ENCODE measurements around the gene C1QTNF9B. TPM values are rescaled to one million over a fixed set of nuclear protein-coding genes. Genes with fewer than 3 reads are reported as not detected.

Gene C1QTNF9B
- total and polyA plus RNA-seq, 2 of the 13 experiments (the other 11 are each of a cell fraction or from before 2014, with no cell fraction given) = not detected

DNA sequence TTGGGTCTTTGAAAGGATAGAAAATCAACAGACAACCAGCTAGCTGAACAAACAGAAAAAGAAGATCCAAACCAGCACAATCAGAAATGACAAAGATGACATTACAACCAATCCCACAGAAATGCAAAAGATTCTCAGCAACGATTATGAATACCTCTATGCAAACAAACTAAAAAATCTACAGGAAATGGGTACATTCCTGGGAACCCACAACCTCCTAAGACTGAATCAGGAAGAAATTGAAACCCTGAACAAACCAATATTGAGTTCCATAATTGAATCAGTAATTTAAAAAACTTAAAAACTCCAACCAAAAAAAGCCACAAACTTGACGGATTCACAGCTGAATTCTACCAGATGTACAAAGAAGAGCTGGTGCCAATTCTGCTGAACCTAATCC, 20.9 kb upstream of the C1QTNF9B start:
- H3K27me3 ChIP-seq (ENCODE audit: control insufficient read depth in 1 of 2, insufficient read depth in 2 of 2, low read length in 2 of 2) = no peaks in the 10 kb centered on the region
- DNase-seq (ENCODE audit: low spot score) (no peak), ATAC-seq (no peak), FAIRE-seq (no peak)
- no peak overlapping the region for H3K4me3 ChIP-seq (replicated peaks in 1 of 3; ENCODE audit: insufficient read depth in 1 of 3, low read depth in 2 of 3, low read length in 3 of 3)
- H3K27ac ChIP-seq (ENCODE audit: extremely low read length, insufficient read depth, low read length) = no peak overlapping the region
- no peaks in the 10 kb centered on the region for H3K4me1 ChIP-seq (ENCODE audit: insufficient read depth, low read length)
- no peaks in the 10 kb centered on the region for H3K79me2 ChIP-seq (ENCODE audit: insufficient read depth, low read length)
- H2AFZ ChIP-seq (ENCODE audit: low read length) = no peak overlapping the region
- in situ Hi-C loops (cut with HindIII; ENCODE audit: extremely low pct_ligation_motif_present, low pct_unique_long_range_greater_than_20kb) = no loop called here
- no TSS peak for BruUV-seq (replicated peaks)
- POLR2A ChIA-PET = no interaction called here
- no peaks in the 10 kb centered on the region for H3K9me3 ChIP-seq (ENCODE audit: low read length)
- TF ChIP-seq EED (CRISPR knock-in tag; IDR thresholded peaks at IDR 0.05) = no peak
- TF ChIP-seq ZNF75D (CRISPR knock-in tag; IDR thresholded peaks at IDR 0.05; ENCODE audit: borderline replicate concordance) = no peak
- TF ChIP-seq UBTF (CRISPR knock-in tag; IDR thresholded peaks at IDR 0.05) = no peak
- TF ChIP-seq ZNF441 (CRISPR knock-in tag; IDR thresholded peaks at IDR 0.05; ENCODE audit: borderline replicate concordance) = no peak
- TF ChIP-seq TBL1XR1 (IDR thresholded peaks at IDR 0.05; ENCODE audit: borderline replicate concordance, low read length, partially characterized antibody) = no peak
- no peak for TF ChIP-seq MED13 (CRISPR knock-in tag; IDR thresholded peaks at IDR 0.05)
- TF ChIP-seq TCF12 (IDR thresholded peaks at IDR 0.05) = no peak
- TF ChIP-seq TCF12 (CRISPR knock-in tag; IDR thresholded peaks at IDR 0.05) = no peak
- no peak for TF ChIP-seq ZNF160 (CRISPR knock-in tag; IDR thresholded peaks at IDR 0.05)
- no peak for TF ChIP-seq NCOA5 (CRISPR knock-in tag; IDR thresholded peaks at IDR 0.05)
- no peak for TF ChIP-seq HNRNPH1 (optimal IDR thresholded peaks at IDR 0.05; ENCODE audit: low read depth, low read length)
- TF ChIP-seq KLF16 (CRISPR knock-in tag; IDR thresholded peaks at IDR 0.05) = no peak
- no peak for TF ChIP-seq ZNF83 (CRISPR knock-in tag; IDR thresholded peaks at IDR 0.05; ENCODE audit: borderline replicate concordance)
- TF ChIP-seq ZNF234 (CRISPR knock-in tag; conservative IDR thresholded peaks at IDR 0.05) = no peak
- TF ChIP-seq ZNF180 (CRISPR knock-in tag; IDR thresholded peaks at IDR 0.05; ENCODE audit: borderline replicate concordance, low read depth) = no peak
- no peaks in the 10 kb centered on the region for H3K36me3 ChIP-seq (replicated peaks in 1 of 2; ENCODE audit: control insufficient read depth in 1 of 2, insufficient read depth in 2 of 2, low read length in 2 of 2)
- intact Hi-C loops (cut with micrococcal nuclease; ENCODE audit: unreplicated experiment) = no loop called here
- H4K20me1 ChIP-seq (ENCODE audit: insufficient read depth, low read length) = no peaks in the 10 kb centered on the region
- no peak overlapping the region for H3K4me2 ChIP-seq (ENCODE audit: low read depth, low read length)
- WGBS (ENCODE audit: low lambda C conversion rate) = 0% methylated on average over 2 of the region's 2 CpGs
- CTCF ChIA-PET (ENCODE audit: low intra/inter-chr PET ratio, low total read pairs) = no interaction called here
- H3K9ac ChIP-seq (ENCODE audit: insufficient read depth, low read depth, low read length) = no peak overlapping the region

All from HepG2 (cell line).